HEK293 (cell line): ENCODE data around the gene ABCA7.
"Not testable (repeated sequence)": the region's sequence is repeated elsewhere in the genome, so short reads cannot be mapped to it uniquely, and the experiment has no call there.

Experiments
- CTCF ChIA-PET: fragments of 350-600 bp; formaldehyde crosslinking; extraction: SDS; loops from one replicate; lab custom pipeline; 2021; ENCODE audit warnings: antibody characterized with exemption; lab: Yijun Ruan, JAX
- POLR2A ChIA-PET: fragments of 300-600 bp; formaldehyde crosslinking; extraction: SDS; loops from one replicate; lab custom pipeline; 2020; ENCODE audit warnings: antibody characterized with exemption, inconsistent platforms; lab: Yijun Ruan, JAX
- H3K27ac ChIP-seq: fragments of 200-500 bp; sonication (Bioruptor generic); 2 replicates; pipeline ENCODE4 v1.5.1; 2014; ENCODE audit warnings: low read depth, low read length, control low read depth, inconsistent platforms; ENCODE audit errors: extremely low read depth
- H3K36me3 ChIP-seq, 2 experiments: fragments of 200-500 bp in 1 of 2; sonication (Bioruptor generic) in 1 of 2; 1 replicate in 1 of 2; 2 replicates in 1 of 2; pipeline ENCODE4 v1.5.1; 2014 to 2017; ENCODE audit warnings: inconsistent platforms in 2 of 2, low read length in 2 of 2; ENCODE audit not compliant: control insufficient read depth in 2 of 2, insufficient read depth in 1 of 2
- H3K4me1 ChIP-seq: fragments of 200-500 bp; sonication (Bioruptor generic); 2 replicates; pipeline ENCODE4 v1.5.1; 2014; ENCODE audit warnings: mild to moderate bottlenecking, low read length, inconsistent platforms; ENCODE audit not compliant: control insufficient read depth, insufficient read depth
- H3K4me3 ChIP-seq: 2 replicates; pipeline ENCODE4 v1.5.1; 2011; ENCODE audit warnings: low read depth, mild to moderate bottlenecking, control low read depth, low read length, moderate library complexity
- H3K9me3 ChIP-seq: fragments of 200-500 bp; sonication (Bioruptor generic); 2 replicates; pipeline ENCODE4 v1.5.1; 2014; ENCODE audit warnings: low read depth, low read length, inconsistent platforms; ENCODE audit not compliant: control insufficient read depth, insufficient read depth
- KLF1 ChIP-seq: fragments of 450-650 bp; formaldehyde crosslinking; IDR thresholded peaks from 2 replicates; pipeline ENCODE4 v1.5.1; 2016; ENCODE audit warnings: missing biosample characterization, missing genetic modification characterization
- ZNF140 ChIP-seq: fragments of 450-650 bp; formaldehyde crosslinking; IDR thresholded peaks from 2 replicates; pipeline ENCODE4 v1.5.1; 2016; ENCODE audit warnings: missing biosample characterization, missing genetic modification characterization
- TF ChIP-seq, protein P1 (sequence below): fragments of 450-650 bp; formaldehyde crosslinking; IDR thresholded peaks from 2 replicates; pipeline ENCODE4 v1.5.1; 2016; ENCODE audit warnings: missing biosample characterization, missing genetic modification characterization

The ABCA7 gene

DNA sequence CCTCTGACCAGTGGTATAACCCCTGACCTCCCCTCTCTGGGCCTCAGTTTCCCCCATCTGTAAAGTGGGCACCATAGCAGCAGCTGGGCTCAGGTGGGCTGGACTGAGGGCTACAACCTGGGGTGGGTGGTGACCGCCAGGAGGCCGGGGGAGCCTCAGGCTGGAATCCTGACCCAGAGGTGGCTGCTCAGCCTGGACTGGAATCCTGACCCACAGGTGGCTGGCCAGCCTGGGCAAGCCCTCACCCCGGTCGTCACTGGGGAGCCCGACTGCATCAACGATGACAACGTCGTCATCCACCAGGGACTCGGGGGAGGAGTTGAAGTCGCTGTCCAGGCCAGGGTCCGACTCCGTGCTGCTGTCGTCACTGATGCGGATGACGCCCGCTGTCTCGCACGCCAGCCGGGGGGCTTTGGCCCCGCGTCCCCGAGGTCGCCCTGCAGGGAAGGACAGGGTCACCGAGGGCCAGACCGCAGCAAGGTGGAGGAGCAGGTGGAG, 74.1 kb downstream of the ABCA7 start (continued):
- TF ChIP-seq, protein P1, sequence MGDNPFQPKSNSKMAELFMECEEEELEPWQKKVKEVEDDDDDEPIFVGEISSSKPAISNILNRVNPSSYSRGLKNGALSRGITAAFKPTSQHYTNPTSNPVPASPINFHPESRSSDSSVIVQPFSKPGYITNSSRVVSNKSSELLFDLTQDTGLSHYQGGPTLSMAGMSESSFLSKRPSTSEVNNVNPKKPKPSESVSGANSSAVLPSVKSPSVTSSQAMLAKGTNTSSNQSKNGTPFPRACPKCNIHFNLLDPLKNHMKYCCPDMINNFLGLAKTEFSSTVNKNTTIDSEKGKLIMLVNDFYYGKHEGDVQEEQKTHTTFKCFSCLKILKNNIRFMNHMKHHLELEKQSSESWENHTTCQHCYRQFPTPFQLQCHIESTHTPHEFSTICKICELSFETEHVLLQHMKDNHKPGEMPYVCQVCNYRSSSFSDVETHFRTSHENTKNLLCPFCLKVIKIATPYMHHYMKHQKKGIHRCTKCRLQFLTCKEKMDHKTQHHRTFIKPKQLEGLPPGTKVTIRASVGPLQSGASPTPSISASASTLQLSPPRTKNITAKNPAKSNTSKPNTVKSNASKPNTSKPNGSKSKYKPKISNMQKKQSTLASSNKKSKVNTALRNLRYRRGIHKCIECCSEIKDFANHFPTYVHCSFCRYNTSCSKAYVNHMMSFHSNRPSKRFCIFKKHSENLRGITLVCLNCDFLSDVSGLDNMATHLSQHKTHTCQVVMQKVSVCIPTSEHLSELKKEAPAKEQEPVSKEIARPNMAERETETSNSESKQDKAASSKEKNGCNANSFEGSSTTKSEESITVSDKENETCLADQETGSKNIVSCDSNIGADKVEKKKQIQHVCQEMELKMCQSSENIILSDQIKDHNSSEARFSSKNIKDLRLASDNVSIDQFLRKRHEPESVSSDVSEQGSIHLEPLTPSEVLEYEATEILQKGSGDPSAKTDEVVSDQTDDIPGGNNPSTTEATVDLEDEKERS (tag by site-specific recombination), result no peak
- no peak for TF ChIP-seq ZNF140 (tag by site-specific recombination)

DNA sequence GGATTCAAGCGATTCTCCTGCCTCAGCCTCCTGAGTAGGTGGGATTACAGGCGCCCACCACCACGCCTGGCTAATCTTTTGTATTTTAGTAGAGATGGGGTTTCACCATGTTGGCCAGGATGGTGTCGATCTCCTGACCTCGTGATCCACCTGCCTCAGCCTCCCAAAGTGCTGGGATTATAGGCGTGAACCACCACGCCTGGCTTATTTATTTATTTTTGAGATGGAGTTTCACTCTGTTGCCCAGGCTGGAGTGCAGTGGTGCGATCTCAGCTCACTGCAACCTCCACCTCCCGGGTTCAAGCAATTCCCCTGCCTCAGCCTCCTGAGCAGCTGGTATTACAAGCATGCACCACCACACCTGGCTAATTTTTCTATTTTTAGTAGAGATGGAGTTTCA, 74.8 kb downstream of the ABCA7 start:
- H3K27ac ChIP-seq, H3K4me3 ChIP-seq, H3K4me1 ChIP-seq, H3K9me3 ChIP-seq, POLR2A ChIA-PET: not testable (repeated sequence)
- CTCF ChIA-PET, result interaction anchor here (1.3 to 3.9 kb wide), 2 partner anchors 25 to 79 kb away, joined by 3 to 40 read pairs; no protein-coding TSS in a partner anchor
- peaks cover 0 to 44% of the 10 kb centered on the region in 2 experiments; a peak in 2 of 3 replicates for H3K36me3 ChIP-seq
- peak; percentile 91 for TF ChIP-seq KLF1 (tag by site-specific recombination)
